CD4-positive, alpha-beta T cell (primary cell): Measurements from ENCODE around the gene CROCC2. TPM values are rescaled to one million over a fixed set of nuclear protein-coding genes. Genes with fewer than 3 reads are reported as not detected.

Experiments used
- ATAC-seq: fragments of 200-7000 bp; cut with Tn5 transposase; one replicate; pipeline ENCODE4 v1.10.0; 2022; ENCODE audit warnings: mild to moderate bottlenecking; ENCODE audit not compliant: poor library complexity
- CTCF ChIA-PET: fragments of 350-600 bp; sonication (Branson Sonifier 250); formaldehyde crosslinking; loops from one replicate; lab custom pipeline; 2021; ENCODE audit warnings: antibody characterized with exemption, inconsistent platforms; lab: Charles Lee
- POLR2A ChIA-PET: fragments of 350-600 bp; sonication (Branson Sonifier 250); formaldehyde crosslinking; loops from one replicate; lab custom pipeline; 2021; ENCODE audit warnings: antibody characterized with exemption, inconsistent platforms; lab: Charles Lee
- DNase-seq, 14 experiments: peaks; one replicate each; pipeline ENCODE4 v3.0.0-alpha.2; 2013 to 2020; ENCODE audit warnings: mixed read lengths in 2 of 14
- H3K27ac ChIP-seq, 2 donors: one replicate each; pipeline versions ENCODE4 v1.5.1 to v1.7.0; 2013; ENCODE audit warnings: low read length in 2 of 2, low read depth in 1 of 2, mild to moderate bottlenecking in 1 of 2
- H3K27me3 ChIP-seq, 2 experiments: 1 replicate in 1 of 2; 2 replicates in 1 of 2; pipeline versions ENCODE4 v1.6.1 to v1.7.0; 2013; ENCODE audit warnings: low read length in 2 of 2, control low read depth in 1 of 2, mild to moderate bottlenecking in 1 of 2, moderate library complexity in 1 of 2; ENCODE audit not compliant: insufficient read depth in 2 of 2, control insufficient read depth in 1 of 2
- H3K36me3 ChIP-seq: one replicate; pipeline ENCODE4 v1.6.1; 2013; ENCODE audit warnings: low read length, control low read depth; ENCODE audit not compliant: insufficient read depth
- H3K4me1 ChIP-seq: one replicate; pipeline ENCODE4 v1.6.1; 2013; ENCODE audit warnings: low read length, control low read depth; ENCODE audit not compliant: insufficient read depth
- H3K4me3 ChIP-seq: one replicate; pipeline ENCODE4 v1.5.1; 2013; ENCODE audit warnings: mild to moderate bottlenecking, low read length, moderate library complexity
- H3K9me3 ChIP-seq, 2 experiments: 1 replicate in 1 of 2; 2 replicates in 1 of 2; pipeline versions ENCODE4 v1.6.1 to v1.7.0; 2013; ENCODE audit warnings: low read length in 2 of 2, mild to moderate bottlenecking in 2 of 2, control low read depth in 1 of 2, moderate library complexity in 1 of 2; ENCODE audit not compliant: control insufficient read depth in 1 of 2, insufficient read depth in 1 of 2
- H3K27ac Mint-ChIP-seq: one replicate; pipeline ENCODE4 v1.8.0; 2020; ENCODE audit warnings: mixed read lengths
- H3K27me3 Mint-ChIP-seq: one replicate; pipeline ENCODE4 v1.8.0; 2021; ENCODE audit warnings: mixed read lengths
- H3K36me3 Mint-ChIP-seq: one replicate; pipeline ENCODE4 v1.8.0; 2021; ENCODE audit warnings: low read depth, mixed read lengths
- H3K4me1 Mint-ChIP-seq: one replicate; pipeline ENCODE4 v1.8.0; 2021; ENCODE audit warnings: low read depth, mixed read lengths
- H3K4me3 Mint-ChIP-seq: one replicate; pipeline ENCODE4 v1.8.0; 2020; ENCODE audit warnings: mild to moderate bottlenecking, mixed read lengths
- H3K9me3 Mint-ChIP-seq: one replicate; pipeline ENCODE4 v1.8.0; 2020; ENCODE audit warnings: mixed read lengths
- intact Hi-C, 2 experiments: fragments of 100-400 bp; cut with DNase I in 1 of 2; cut with micrococcal nuclease in 1 of 2; formaldehyde crosslinking; loops; one replicate each; pipeline versions ENCODE4 v1.15.1 to v1.9.0; 2023 to 2025; cut with DNase I, micrococcal nuclease
- total RNA-seq, 174 experiments: library from RNA in 2 of 174; stranded (reverse) in 2 of 174; gene quantifications; one replicate each; pipeline ENCODE4 v1.2.3 and lab custom pipeline; 2021 to 2026
- TF ChIP-seq, protein P1 (sequence below): fragments of 200-600 bp; IDR thresholded peaks from one replicate; pipeline ENCODE4 v1.8.0; 2022; ENCODE audit warnings: antibody characterized with exemption, mild to moderate bottlenecking

CROCC2 gene
- total RNA-seq, 2 experiments from 2014 or later = not detected

DNA sequence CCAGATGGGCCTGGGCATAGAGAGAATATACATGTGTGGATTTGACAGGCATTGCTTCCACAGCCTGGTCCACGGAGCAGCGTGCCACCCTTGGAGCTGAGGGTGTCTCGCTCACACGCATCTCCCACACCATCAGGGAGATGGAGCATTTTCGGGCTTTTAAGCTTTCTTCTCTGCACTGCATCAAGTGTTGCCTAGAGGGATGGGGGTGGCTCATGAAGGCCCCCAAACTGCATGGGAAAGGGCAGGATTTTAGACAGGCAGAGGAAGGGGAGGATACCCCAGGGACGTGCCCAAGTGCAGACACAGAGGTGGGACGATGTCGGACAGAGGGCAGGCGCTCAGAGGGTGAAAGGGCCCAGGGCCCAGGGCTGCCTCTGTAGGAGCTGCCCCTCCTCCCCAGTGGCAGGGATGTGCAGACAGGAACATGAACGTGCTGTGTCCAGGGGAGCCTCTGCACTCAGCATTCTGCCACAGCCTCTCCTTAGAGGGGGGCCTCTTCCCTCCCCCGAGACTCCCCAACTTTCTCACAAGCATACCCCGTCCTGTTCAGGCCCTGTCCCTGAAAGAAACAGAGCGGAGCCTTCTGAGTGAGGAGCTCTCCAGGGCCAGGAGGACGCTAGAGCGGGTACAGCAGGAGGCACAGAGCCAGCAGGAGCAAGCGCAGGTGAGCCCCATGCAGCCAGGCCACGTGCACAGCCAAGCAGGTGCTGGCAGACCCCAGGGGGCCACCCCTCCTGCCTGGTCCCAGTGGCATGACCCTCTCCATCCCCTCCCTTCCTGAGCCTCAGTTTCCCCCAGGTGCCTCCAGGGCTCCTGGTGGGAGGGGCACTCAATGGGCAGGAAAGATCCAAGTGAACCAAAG is 49.4 kb downstream of the CROCC2 start:
- no peak overlapping the region for H3K4me3 ChIP-seq
- no peak overlapping the region for H3K27ac ChIP-seq
- peak in 1 of 14 experiments; percentile 32 for DNase-seq
- no peaks in the 10 kb centered on the region for H3K4me1 ChIP-seq
- H3K36me3 ChIP-seq = no peaks in the 10 kb centered on the region
- TF ChIP-seq, protein P1, sequence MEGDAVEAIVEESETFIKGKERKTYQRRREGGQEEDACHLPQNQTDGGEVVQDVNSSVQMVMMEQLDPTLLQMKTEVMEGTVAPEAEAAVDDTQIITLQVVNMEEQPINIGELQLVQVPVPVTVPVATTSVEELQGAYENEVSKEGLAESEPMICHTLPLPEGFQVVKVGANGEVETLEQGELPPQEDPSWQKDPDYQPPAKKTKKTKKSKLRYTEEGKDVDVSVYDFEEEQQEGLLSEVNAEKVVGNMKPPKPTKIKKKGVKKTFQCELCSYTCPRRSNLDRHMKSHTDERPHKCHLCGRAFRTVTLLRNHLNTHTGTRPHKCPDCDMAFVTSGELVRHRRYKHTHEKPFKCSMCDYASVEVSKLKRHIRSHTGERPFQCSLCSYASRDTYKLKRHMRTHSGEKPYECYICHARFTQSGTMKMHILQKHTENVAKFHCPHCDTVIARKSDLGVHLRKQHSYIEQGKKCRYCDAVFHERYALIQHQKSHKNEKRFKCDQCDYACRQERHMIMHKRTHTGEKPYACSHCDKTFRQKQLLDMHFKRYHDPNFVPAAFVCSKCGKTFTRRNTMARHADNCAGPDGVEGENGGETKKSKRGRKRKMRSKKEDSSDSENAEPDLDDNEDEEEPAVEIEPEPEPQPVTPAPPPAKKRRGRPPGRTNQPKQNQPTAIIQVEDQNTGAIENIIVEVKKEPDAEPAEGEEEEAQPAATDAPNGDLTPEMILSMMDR = no peak
- intact Hi-C loops = no loop called here
- H3K27ac Mint-ChIP-seq = no peak overlapping the region
- peaks cover 0 to 4% of the 10 kb centered on the region in 2 experiments for H3K27me3 ChIP-seq
- H3K36me3 Mint-ChIP-seq = no peaks in the 10 kb centered on the region
- peaks cover 0 to 4% of the 10 kb centered on the region in 2 experiments for H3K9me3 ChIP-seq
- peaks cover 5% of the 10 kb centered on the region for H3K27me3 Mint-ChIP-seq
- CTCF ChIA-PET = no interaction called here
- ATAC-seq = no peak
- no peaks in the 10 kb centered on the region for H3K9me3 Mint-ChIP-seq
- no peaks in the 10 kb centered on the region for H3K4me1 Mint-ChIP-seq
- H3K4me3 Mint-ChIP-seq = no peak overlapping the region
- POLR2A ChIA-PET = no interaction called here

GRCh38 chr2:240956171-240956934 is 50.2 kb downstream of the CROCC2 start:
- ChIA-PET POLR2A (no interaction called here), CTCF (no interaction called here)
- H3K27me3 ChIP-seq = peaks cover 0 to 4% of the 10 kb centered on the region in 2 experiments
- H3K27ac ChIP-seq = no peak overlapping the region
- Mint-ChIP-seq H3K4me1 (no peaks in the 10 kb centered on the region), H3K4me3 (no peak overlapping the region), H3K27ac (no peak overlapping the region), H3K36me3 (no peaks in the 10 kb centered on the region), H3K9me3 (no peaks in the 10 kb centered on the region), H3K27me3 (peaks cover 5% of the 10 kb centered on the region)
- ATAC-seq (no peak), DNase-seq (peak in 1 of 14 experiments; percentile 7)
- H3K4me3 ChIP-seq = no peak overlapping the region
- no peaks in the 10 kb centered on the region for H3K9me3 ChIP-seq
- intact Hi-C loops = no loop called here
- H3K4me1 ChIP-seq = no peaks in the 10 kb centered on the region
- TF ChIP-seq, protein P1 = no peak
- H3K36me3 ChIP-seq = no peaks in the 10 kb centered on the region

DNA sequence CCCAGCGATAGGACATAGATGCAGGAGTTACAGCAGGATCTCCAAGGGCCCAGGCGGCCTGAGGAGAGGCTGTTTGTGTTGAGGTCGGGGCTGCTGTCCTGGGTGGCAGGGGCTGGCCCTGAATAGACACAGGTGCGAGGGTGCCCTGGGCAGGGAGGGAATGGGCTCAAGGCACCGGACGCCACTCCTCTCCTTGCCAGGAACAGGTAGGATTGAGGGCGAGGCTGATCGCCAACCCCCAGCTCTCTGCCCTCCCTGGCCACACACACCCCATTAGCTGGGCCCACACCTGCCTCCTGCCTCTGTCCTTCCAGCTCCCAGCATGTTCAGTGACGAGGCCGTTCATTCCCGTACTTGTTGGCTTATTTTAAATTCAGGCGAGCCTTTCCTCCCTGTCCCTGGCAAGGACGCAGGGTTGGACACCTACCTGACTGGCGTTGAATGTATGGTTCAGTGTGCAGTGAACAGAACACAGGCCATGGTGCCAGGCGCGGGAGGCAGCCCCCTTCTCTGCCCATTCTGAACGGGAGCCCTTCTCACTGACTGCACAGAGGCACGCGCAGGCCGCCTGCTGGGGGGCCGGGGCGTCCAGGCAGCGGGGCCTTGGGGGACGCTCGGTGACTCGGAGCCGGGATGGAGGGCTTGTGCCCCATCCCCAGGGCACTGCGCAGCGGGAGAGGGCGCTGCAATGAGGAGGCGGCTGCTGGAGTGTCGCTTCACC is 51.0 kb downstream of the CROCC2 start:
- DNase-seq (peak in 1 of 14 experiments; percentile 6), ATAC-seq (no peak)
- H3K9me3 Mint-ChIP-seq = no peaks in the 10 kb centered on the region
- POLR2A ChIA-PET = no interaction called here
- H3K4me1 ChIP-seq = no peaks in the 10 kb centered on the region
- H3K27me3 ChIP-seq = peaks cover 0 to 4% of the 10 kb centered on the region in 2 experiments
- H3K27me3 Mint-ChIP-seq = peaks cover 5% of the 10 kb centered on the region
- no peaks in the 10 kb centered on the region for H3K36me3 Mint-ChIP-seq
- H3K27ac Mint-ChIP-seq = no peak overlapping the region
- no peak overlapping the region for H3K4me3 Mint-ChIP-seq
- H3K9me3 ChIP-seq = no peaks in the 10 kb centered on the region
- no peaks in the 10 kb centered on the region for H3K4me1 Mint-ChIP-seq
- H3K36me3 ChIP-seq = no peaks in the 10 kb centered on the region
- intact Hi-C loops = no loop called here
- H3K27ac ChIP-seq = no peak overlapping the region
- CTCF ChIA-PET = no interaction called here
- H3K4me3 ChIP-seq = no peak overlapping the region
- TF ChIP-seq, protein P1 = no peak
